Right lobe of liver (tissue), 6 donors: ENCODE results near the gene COL10A1. TPM values are rescaled to one million over a fixed set of nuclear protein-coding genes. Genes with fewer than 3 reads are reported as not detected.
A peak's percentile ranks its signal among the peaks of the same experiment; 100 is the strongest.

Experiments
- ATAC-seq, 4 donors: fragments of 200-7000 bp; cut with Tn5 transposase; one replicate each; pipeline ENCODE4 v1.9.1; 2020; ENCODE audit warnings: mild to moderate bottlenecking in 4 of 4, moderate library complexity in 4 of 4
- DNase-seq, 3 donors: peaks; one replicate each; pipeline ENCODE4 v3.0.0-alpha.2; 2020
- H3K27ac ChIP-seq, 3 donors: fragments of 200-600 bp; one replicate each; pipeline ENCODE4 v1.8.0; 2022
- H3K27me3 ChIP-seq, 2 donors: fragments of 200-600 bp; one replicate each; pipeline ENCODE4 v1.8.0; 2022
- H3K36me3 ChIP-seq, 4 donors: fragments of 200-600 bp; sonication (generic) in 1 of 4; one replicate each; pipeline versions ENCODE4 v1.5.1 to v1.8.0; 2017 to 2022; ENCODE audit warnings: control low read depth in 1 of 4
- H3K4me1 ChIP-seq, 4 donors: fragments of 200-600 bp; sonication (generic) in 1 of 4; one replicate each; pipeline versions ENCODE4 v1.5.1 to v1.8.0; 2017 to 2022; ENCODE audit warnings: control low read depth in 1 of 4
- H3K4me3 ChIP-seq, 3 donors: fragments of 200-600 bp; one replicate each; pipeline ENCODE4 v1.8.0; 2022
- H3K9me3 ChIP-seq, 4 donors: fragments of 200-600 bp; sonication (generic) in 1 of 4; one replicate each; pipeline versions ENCODE4 v1.5.1 to v1.8.0; 2017 to 2022; ENCODE audit warnings: control low read depth in 1 of 4
- CTCF ChIP-seq, 4 donors: fragments of 200-600 bp in 3 of 4; fragments of 450-650 bp in 1 of 4; IDR thresholded peaks; one replicate each; pipeline versions ENCODE4 v1.5.1 to v1.8.0; 2016 to 2022; ENCODE audit warnings: antibody characterized with exemption in 4 of 4, mild to moderate bottlenecking in 2 of 4
- POLR2A ChIP-seq: fragments of 450-650 bp; IDR thresholded peaks from one replicate; pipeline ENCODE4 v1.6.1; 2017; ENCODE audit warnings: antibody characterized with exemption, mild to moderate bottlenecking
- WGBS: methylation state at CpG from one replicate; pipeline ENCODE4 v1.1.6; 2018; ENCODE audit warnings: low coverage, low lambda C conversion rate; ENCODE audit not compliant: insufficient coverage; ENCODE audit errors: missing lambda C conversion rate; 5-methylcytosine and 5-hydroxymethylcytosine counted together
- intact Hi-C, 2 donors: fragments of 100-400 bp; cut with DNase I; formaldehyde crosslinking; loops; one replicate each; pipeline versions ENCODE4 v1.11.2 to v1.14.1; 2022
- total RNA-seq, 6 experiments: library from RNA; depleted of rRNA in 2 of 6; stranded (reverse); fragments of >200 nt in 2 of 6; fragmentation: NEBNext Ultra II Directional in 3 of 6; extraction: Animal tissue kit (Norgen Biotek cat#: 25700) in 3 of 6; gene quantifications; one replicate each; pipeline versions ENCODE4 v1.1.0 to v1.2.4, GENCODE V29; 2016 to 2023
- donor health status: DM: no; HTN: yes; CAD: no.
- donor health status: DM: no; HTN: no; CAD: no.
- donor health status: DM: no; HTN: no; CAD: no.
- donor health status: DM: no; HTN: yes; CAD: no.
- donor health status: DM: no; HTN: yes; CAD: no.

Gene COL10A1
- total RNA-seq, 6 experiments from 2014 or later, result 0.12 to 23.4 TPM; not detected in 4

GRCh38 chr6:116084284-116084683 lies 41.6 kb downstream of the COL10A1 start:
- 0% methylated on average over 1 of the region's 2 CpGs for WGBS
- no peak for TF ChIP-seq POLR2A
- DNase-seq (no peak), ATAC-seq (peak; percentile 34 to 81 (median 38))
- H3K9me3 ChIP-seq, result no peaks in the 10 kb centered on the region
- H3K36me3 ChIP-seq, result no peaks in the 10 kb centered on the region
- peaks cover 0 to 6% (median 0%) of the 10 kb centered on the region in 4 donors for H3K4me1 ChIP-seq
- no peak overlapping the region for H3K27ac ChIP-seq
- intact Hi-C loops, result no loop called here
- H3K4me3 ChIP-seq, result no peak overlapping the region
- no peaks in the 10 kb centered on the region for H3K27me3 ChIP-seq

GRCh38 chr6:116083052-116083451 lies 42.9 kb downstream of the COL10A1 start:
- Histone ChIP-seq H3K36me3 (no peaks in the 10 kb centered on the region), H3K27me3 (no peaks in the 10 kb centered on the region), H3K9me3 (no peaks in the 10 kb centered on the region), H3K4me3 (no peak overlapping the region), H3K27ac (no peak overlapping the region), H3K4me1 (peaks cover 0 to 8% (median 0%) of the 10 kb centered on the region in 4 donors)
- DNase-seq (no peak), ATAC-seq (peak; percentile 52 to 76 (median 62))
- no peak for TF ChIP-seq CTCF (IDR thresholded peaks at IDR 0.05)
- no peak for TF ChIP-seq POLR2A
- intact Hi-C loops, result no loop called here
- WGBS, result 56% methylated on average over 5 of the region's 5 CpGs

GRCh38 chr6:116078945-116079344 lies 47.0 kb downstream of the COL10A1 start:
- intact Hi-C loops, result no loop called here
- Histone ChIP-seq H3K9me3 (no peaks in the 10 kb centered on the region), H3K4me1 (peaks cover 0 to 11% (median 0%) of the 10 kb centered on the region in 4 donors), H3K27me3 (no peaks in the 10 kb centered on the region), H3K27ac (no peak overlapping the region), H3K4me3 (no peak overlapping the region), H3K36me3 (no peaks in the 10 kb centered on the region)
- no peak for TF ChIP-seq CTCF (IDR thresholded peaks at IDR 0.05)
- no peak for DNase-seq
- ATAC-seq, result no peak
- WGBS, result 100% methylated on average over 3 of the region's 3 CpGs

GRCh38 chr6:116078522-116078921 lies 47.4 kb downstream of the COL10A1 start:
- WGBS, result 90% methylated on average over 3 of the region's 3 CpGs
- no peak for TF ChIP-seq POLR2A
- no peak for TF ChIP-seq CTCF (IDR thresholded peaks at IDR 0.05)
- Histone ChIP-seq H3K4me3 (no peak overlapping the region), H3K9me3 (no peaks in the 10 kb centered on the region), H3K36me3 (no peaks in the 10 kb centered on the region), H3K27me3 (no peaks in the 10 kb centered on the region), H3K27ac (no peak overlapping the region), H3K4me1 (peaks cover 0 to 11% (median 0%) of the 10 kb centered on the region in 4 donors)
- DNase-seq, result no peak
- no peak for ATAC-seq
- intact Hi-C loops, result no loop called here

- DNase-seq (no peak), ATAC-seq (no peak)
- Histone ChIP-seq H3K27me3 (no peaks in the 10 kb centered on the region), H3K9me3 (no peaks in the 10 kb centered on the region), H3K27ac (no peak overlapping the region), H3K36me3 (no peaks in the 10 kb centered on the region), H3K4me1 (peaks cover 0 to 9% (median 0%) of the 10 kb centered on the region in 4 donors), H3K4me3 (no peak overlapping the region)
- intact Hi-C loops, result no loop called here
- WGBS, result 100% methylated on average over 1 of the region's 2 CpGs
- no peak for TF ChIP-seq POLR2A
- no peak for TF ChIP-seq CTCF (IDR thresholded peaks at IDR 0.05)
Measured at GRCh38 chr6:116074732-116075390, 51.1 kb downstream of the COL10A1 start.
